Adipose tissue (tissue), 3 donors: ENCODE data around the gene MEIOB. TPM values are rescaled to one million over a fixed set of nuclear protein-coding genes. Genes with fewer than 3 reads are reported as not detected.

Experiments
- H3K27ac ChIP-seq: one replicate; pipeline ENCODE4 v1.5.1; 2013; ENCODE audit warnings: low read depth, low read length
- WGBS, 3 donors: extraction: QIAGEN DNeasy Blood & Tissue Kit; methylation state at CpG; one replicate each; pipeline ENCODE4 v1.1.7; 2013; 5-methylcytosine and 5-hydroxymethylcytosine counted together
- polyA plus RNA-seq, 3 donors: library from polyadenylated mRNA; stranded (reverse); fragments of 200-250 nt; gene quantifications; one replicate each; pipeline ENCODE4 v1.2.3, GENCODE V29; 2013
- donor health status: healthy with polysubstance abuse.
- donor health status: Bipolar disorder and iron deficiency.
- donor health status: healthy.

The MEIOB gene
- polyA plus RNA-seq, 3 donors = 0.03 to 0.07 TPM; not detected in 1

DNA sequence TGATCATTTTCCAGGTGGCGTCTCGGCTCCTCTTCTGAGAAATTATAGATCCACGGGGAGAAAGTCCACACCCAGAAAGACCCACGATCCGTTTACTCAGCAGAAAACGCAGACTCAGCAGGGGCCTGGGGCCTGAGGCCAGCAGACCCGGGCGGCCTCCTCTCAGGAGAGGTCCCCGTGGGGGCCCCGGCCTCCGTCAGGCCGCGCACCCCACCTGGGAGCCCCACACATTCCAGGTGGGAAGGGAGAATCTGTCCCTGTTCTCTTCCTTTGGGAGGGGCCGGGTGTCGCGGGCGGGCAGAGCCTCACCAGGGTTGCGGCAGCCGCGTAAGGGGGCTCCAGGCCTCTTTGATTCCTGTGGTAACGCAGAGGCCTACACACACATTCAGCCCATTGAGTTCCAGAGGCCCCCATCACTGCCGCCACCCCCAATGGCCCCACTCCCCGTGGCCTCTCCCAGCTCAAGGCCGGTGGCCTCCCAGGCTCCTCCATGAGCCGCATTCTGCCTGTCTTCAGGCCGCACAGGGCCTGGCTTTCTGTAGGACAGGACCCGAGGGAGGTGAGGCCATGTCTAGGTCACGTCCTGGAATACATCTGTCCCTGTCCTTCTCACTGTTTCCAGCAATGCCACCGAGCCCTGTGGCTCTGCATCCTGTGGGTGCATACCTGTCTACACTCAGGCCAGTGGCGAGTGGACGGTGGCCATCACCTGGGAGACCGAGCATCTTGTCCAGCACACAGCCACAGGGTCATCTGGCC is 76.9 kb downstream of the MEIOB start:
- 60 to 85% (median 77%) methylated on average over 31 to 32 of the region's 32 CpGs for WGBS, 3 donors
- H3K27ac ChIP-seq = no peak overlapping the region

DNA sequence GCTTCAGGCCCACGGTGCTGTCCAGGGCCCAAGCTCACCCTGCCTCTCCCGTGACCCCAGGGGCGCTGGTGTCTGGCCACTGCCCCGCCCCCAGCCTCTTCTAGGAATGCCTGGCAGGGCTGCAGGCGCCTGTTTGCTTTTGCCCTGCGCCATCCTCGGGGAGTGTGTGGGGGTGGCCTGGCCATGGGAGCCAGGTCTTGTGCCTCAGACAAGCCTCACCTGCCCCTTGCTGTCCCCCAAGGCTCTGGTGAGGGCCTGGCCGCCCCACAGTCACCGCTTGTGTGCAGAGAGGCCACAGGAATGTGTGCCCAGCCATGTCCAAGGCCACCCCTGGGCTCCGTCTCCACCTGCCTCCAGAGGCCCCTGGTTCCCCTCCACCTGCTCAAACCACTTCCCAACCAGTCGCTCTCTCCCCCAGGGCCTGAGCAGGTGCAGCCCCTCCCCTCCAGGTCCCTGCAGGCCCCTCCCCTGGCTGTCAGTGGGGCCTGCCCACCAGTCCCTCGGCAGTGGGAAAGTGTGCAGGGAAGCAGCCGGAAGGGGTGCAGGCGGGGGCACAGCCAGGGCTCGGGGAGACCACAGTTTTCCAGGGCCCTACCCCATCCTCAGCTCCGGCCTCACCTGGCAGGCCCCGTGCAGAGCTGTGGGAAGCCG is 77.6 kb downstream of the MEIOB start:
- WGBS, 3 donors = 24 to 62% (median 53%) methylated on average over 18 of the region's 18 CpGs
- H3K27ac ChIP-seq = no peak overlapping the region

DNA sequence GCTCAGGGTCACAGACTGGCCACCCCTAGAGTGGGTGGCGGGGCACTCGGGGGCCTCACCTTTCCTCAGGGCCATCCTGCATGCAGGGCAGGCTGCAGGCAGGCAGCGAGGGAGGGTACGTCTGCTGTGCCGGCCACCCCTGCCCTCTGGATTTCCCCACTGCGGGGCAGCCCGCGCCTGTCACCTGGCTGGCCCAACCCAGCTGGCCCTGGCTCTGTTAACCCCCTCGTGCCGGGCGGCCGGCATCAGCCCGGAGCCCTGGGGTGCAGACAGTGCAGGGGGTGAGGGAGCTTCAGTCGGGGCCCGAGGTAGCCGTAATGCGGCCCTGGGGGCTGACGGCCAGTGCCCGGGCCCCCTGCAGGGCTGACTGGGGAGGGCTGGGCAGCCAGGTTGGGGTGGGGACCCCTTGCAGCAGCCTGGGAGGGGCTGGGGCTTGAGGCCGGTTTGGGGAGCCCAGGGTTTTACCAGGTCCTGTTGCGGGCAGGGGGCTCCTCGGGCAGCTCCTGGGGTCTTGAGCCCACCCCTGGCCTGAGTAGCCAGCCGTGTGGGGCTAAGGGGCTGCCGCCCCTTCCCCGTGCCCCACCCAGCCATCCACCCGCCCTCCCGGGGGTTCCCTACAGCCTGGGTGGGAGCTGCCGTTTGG is 78.3 kb downstream of the MEIOB start, which contains the start of gene IGFALS:
IGFALS (minus strand) TSS at position 128 of the 643 bp plus-strand sequence; CDS start at position 75, 53 bp downstream.
- H3K27ac ChIP-seq = no peak within 1 kb of the TSS
- WGBS, 3 donors = 20 to 64% (median 53%) methylated on average over 23 to 28 of the region's 28 CpGs

DNA sequence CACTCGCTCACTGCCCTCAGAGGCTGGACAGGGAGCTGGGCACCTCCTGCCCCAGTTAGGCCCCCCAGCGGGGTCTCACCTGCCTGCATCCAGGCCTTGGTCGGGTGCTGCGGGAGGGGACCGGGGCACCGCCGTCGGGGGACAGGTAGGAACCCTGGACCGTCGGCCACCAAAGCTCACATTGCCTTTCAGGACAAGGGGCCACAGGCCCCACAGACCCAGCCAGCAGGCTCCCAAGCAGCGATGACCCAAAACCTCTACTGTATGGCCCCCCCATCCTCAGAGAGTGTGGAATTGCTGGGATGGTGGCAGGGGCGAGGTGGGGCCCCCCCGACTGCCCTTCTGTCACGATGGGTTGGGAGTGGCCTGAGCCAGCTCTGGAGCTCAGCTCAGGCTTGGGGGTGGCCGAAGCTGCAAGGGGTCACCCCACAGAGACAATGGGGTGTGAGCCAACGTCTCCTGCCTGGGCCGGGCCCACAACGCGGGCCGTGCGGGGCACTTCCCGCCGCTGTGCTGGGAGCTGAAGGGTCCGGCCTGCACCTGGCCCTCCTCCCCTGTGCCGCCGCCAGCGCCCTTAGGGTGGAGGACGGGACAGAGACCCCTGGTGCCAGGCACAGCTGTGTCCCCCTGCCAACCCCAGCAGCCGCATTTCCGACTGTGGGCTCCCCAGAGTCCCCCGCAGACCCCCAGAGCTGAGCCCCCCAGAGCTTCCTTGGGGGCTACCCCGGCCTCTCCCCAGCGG is 79.0 kb downstream of the MEIOB start:
- no peak overlapping the region for H3K27ac ChIP-seq
- 67 to 87% (median 78%) methylated on average over 30 to 33 of the region's 33 CpGs for WGBS, 3 donors

- H3K27ac ChIP-seq = no peak overlapping the region
- 86 to 92% (median 91%) methylated on average over 59 of the region's 59 CpGs for WGBS, 3 donors
These were observed 79.8 kb downstream of the MEIOB start for GRCh38 chr16:1791943-1792812.

DNA sequence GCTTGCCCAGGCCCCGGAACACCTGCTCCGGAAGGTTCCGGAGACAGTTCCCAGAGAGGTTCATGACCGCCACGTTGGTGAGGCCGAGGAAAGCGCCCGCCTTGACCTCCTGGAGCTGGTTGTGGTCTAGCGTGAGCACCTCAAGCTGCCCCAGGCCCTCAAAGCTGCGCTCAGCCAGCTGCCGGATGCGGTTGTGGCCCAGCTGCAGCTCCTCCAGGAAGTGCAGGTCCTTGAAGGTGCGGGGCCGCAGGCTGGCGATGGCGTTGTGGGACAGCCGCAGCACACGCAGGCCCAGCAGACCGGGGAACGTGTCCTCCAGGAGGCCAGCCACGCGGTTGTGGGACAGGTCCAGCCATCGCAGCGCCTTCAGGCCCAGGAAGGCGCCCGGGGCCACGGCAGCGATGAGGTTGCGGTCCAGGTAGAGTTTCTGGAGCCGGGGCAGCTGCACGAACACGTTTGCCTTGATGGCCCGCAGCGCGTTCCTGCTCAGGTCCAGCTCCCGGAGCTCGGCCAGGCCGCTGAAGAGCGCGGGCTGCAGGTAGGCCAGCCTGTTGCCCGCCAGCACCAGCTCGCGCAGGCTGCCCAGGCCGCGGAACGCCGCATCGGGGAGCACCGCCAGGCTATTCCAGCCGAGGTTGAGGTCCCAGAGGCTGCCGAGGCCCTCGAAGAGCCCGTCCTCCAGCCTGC is 80.6 kb downstream of the MEIOB start:
- no peak overlapping the region for H3K27ac ChIP-seq
- WGBS, 3 donors = 92 to 95% (median 94%) methylated on average over 51 to 53 of the region's 53 CpGs

DNA sequence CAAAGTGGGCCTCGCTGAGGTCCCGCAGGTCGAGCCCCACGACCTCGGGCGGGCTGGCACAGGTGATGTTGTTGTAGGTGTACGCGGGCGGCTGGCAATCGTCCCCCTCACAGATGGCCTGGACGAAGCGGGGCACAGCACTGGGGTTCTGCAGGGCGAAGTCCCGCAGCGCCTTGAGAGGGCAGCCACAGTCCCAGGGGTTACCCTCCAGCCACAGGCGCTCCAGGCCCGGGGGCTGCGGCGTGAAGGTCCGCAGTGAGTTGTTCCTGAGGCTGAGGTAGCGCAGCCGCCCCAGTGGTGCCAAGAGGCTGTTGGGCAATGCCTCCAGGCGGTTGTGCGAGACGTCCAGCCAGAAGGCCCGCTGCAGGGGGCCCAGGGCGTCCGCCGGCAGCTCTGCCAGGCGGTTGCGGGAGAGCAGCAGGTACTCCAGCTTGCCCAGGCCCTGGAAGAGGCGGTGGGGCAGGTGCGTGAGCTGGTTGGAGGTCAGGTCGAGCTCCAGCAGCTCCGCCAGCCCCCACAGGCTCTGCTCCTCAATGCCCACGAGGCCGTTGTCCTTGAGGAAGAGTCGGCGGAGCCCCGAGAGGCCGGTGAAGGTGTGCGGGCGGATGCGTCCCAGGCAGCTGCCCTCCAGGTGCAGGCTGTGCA is 81.2 kb downstream of the MEIOB start:
- 87 to 93% (median 91%) methylated on average over 42 to 44 of the region's 44 CpGs for WGBS, 3 donors
- no peak overlapping the region for H3K27ac ChIP-seq

- H3K27ac ChIP-seq = no peak overlapping the region
- 92 to 95% (median 94%) methylated on average over 13 to 15 of the region's 15 CpGs for WGBS, 3 donors
These were observed 81.7 kb downstream of the MEIOB start for GRCh38 chr16:1790261-1790610.

- no peak overlapping the region for H3K27ac ChIP-seq
- WGBS, 3 donors = 79 to 89% (median 86%) methylated on average over 17 to 25 of the region's 25 CpGs
These were observed 82.3 kb downstream of the MEIOB start for GRCh38 chr16:1789643-1790045.

DNA sequence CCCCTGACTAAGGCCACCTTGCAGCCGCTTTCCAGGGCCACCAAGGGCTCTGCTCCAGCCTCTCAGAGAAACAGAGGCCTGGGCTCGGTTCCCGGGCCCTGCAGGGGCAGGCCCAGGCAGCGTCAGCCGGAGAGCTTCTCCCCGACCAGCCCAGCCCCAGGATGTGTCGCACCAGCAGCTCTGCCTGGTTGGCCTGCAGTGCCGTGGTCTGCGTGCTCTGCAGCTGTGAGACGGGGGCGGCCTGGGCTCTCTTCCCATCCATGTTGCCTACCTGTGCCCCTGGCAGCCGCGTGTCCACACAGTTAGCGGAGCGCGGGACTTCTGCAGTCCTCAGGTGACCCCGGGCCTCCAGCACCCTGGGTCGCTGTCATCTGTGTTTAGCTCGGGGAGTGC is 83.3 kb downstream of the MEIOB start:
- H3K27ac ChIP-seq = no peak overlapping the region
- WGBS, 3 donors = 62 to 75% (median 70%) methylated on average over 19 of the region's 19 CpGs

DNA sequence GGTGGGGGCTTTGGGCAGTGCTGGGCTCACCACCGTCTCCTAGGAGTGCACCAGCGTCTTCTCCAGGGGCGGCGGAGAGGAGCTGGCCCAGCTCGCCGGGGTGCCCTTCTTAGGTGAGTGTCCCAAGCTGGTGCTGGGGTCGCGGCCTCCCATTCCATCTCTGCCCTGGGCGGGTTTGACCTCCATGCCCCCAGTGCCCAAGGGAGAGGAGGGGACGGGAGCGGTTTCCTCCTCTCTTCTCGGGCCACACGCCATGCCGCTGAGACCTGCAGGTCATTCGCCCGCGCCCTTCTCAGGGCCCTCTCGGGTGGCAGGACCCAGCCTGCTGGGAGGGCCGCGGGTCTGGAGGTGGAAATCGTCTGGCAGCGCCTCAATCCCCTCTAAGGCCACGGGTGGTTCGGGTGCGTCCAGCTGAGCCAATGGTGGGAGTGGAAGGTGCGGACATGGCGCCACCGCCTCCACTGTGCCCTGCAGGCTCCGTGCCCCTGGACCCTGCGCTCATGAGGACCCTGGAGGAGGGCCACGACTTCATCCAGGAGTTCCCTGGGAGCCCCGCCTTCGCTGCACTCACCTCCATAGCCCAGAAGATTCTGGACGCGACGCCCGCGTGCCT is 83.8 kb downstream of the MEIOB start:
- WGBS, 3 donors = 88 to 93% (median 90%) methylated on average over 38 of the region's 38 CpGs

DNA sequence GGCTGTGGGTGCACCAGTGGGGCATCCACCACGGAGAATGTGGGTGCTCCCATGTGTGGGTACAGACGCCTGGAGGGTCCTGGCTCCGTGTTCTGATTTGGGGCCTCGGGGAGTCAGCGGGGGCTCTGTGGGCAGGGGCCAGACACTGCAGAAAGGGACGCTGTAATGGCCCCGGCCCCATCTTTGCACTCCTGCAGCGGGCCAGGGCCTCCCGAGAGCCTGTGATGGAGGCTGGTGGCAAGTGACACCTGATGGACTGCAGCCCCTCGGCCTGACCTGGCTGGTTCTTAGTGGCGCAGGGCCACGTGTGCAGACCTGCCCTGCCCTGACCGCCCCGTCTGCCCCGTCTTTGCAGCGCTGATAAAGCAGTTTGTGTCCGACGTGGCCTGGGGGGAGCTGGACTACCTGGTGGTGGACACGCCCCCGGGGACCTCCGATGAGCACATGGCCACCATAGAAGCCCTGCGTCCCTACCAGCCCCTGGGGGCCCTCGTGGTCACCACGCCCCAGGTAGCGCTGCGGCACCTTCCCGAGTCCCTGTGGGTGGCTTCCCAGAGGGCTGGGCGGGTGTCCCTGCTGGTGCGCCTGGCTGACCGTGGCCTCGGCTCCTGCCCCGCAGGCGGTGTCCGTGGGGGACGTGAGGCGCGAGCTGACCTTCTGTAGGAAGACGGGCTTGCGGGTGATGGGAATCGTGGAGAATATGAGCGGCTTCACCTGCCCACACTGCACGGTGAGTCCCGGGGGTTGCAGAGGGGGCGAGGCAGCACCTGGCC is 84.5 kb downstream of the MEIOB start:
- WGBS, 3 donors = 92 to 95% (median 92%) methylated on average over 40 to 44 of the region's 44 CpGs
- no peak overlapping the region for H3K27ac ChIP-seq

More for the DNA sequence above, 83.8 kb downstream of the MEIOB start:
- no peak overlapping the region for H3K27ac ChIP-seq

DNA sequence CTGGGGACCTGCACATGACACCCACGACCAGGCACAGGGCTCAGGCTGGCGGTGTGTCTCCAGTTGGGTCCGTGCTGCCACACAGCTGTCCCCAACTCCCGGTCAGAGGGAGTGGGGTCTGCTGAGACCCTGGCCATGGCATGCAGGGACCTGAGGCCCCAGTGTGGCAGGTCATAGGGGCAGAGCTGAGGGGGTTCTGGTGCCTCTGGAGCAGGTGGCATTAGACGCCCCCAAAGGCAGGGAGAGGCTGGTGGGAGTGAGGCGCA is 85.0 kb downstream of the MEIOB start:
- no peak overlapping the region for H3K27ac ChIP-seq
- 85 to 91% (median 86%) methylated on average over 6 of the region's 6 CpGs for WGBS, 3 donors

DNA sequence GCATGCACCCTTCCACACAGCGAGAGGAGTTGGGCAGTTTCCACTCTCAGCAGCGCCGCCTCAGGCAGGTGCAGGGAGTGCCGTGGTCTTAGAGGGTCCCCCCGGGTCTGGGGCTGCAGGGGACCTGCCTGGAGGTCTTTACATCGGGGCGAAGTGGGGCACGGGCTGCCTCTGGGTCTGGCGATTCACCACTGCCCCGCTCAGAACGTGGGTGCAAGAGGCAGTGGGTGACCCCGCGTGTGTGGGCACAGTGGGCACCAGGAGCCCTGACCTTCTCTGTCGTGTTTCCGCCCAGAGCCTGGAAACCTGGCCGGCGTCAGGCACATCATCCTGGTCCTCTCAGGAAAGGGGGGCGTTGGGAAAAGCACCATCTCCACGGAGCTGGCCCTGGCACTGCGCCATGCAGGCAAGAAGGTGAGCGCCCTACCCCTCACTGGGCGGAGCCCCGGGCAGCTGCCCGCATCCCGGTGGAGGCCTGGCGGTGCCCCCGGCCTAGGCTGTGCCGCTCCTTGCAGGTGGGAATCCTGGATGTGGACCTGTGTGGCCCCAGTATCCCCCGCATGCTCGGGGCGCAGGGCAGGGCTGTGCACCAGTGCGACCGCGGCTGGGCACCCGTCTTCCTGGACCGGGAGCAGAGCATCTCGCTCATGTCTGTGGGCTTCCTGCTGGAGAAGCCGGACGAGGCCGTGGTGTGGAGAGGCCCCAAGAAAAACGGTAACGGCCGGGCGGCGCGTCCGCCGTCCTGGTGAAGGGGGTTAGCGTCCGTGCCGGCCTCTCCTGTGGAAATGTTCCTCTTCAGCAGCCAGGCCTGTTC is 85.5 kb downstream of the MEIOB start:
- WGBS, 3 donors = 82 to 90% (median 88%) methylated on average over 45 to 51 of the region's 51 CpGs
- H3K27ac ChIP-seq = no peak overlapping the region

- 87 to 89% (median 88%) methylated on average over 14 of the region's 14 CpGs for WGBS, 3 donors
- no peak overlapping the region for H3K27ac ChIP-seq
These were observed 86.2 kb downstream of the MEIOB start for GRCh38 chr16:1785846-1786170.
